HEK293 (cell line): Measurements from ENCODE around the gene UBR2.

Experiments
- KLF10 ChIP-seq: fragments of 450-650 bp; IDR thresholded peaks from 2 replicates; pipeline ENCODE4 v1.5.1; 2018; ENCODE audit warnings: missing biosample characterization, mild to moderate bottlenecking, missing genetic modification characterization
- ZNF121 ChIP-seq: fragments of 450-650 bp; formaldehyde crosslinking; IDR thresholded peaks from 2 replicates; pipeline ENCODE4 v1.5.1; 2016; ENCODE audit warnings: missing biosample characterization, missing genetic modification characterization
- ZNF133 ChIP-seq: fragments of 450-650 bp; formaldehyde crosslinking; IDR thresholded peaks from 2 replicates; pipeline ENCODE4 v1.5.1; 2016; ENCODE audit warnings: missing biosample characterization, missing genetic modification characterization
- TF ChIP-seq, protein P1 (sequence below): fragments of 450-650 bp; formaldehyde crosslinking; conservative IDR thresholded peaks from 2 replicates; pipeline ENCODE4 v1.5.1; 2016; ENCODE audit warnings: low read depth, missing biosample characterization, missing genetic modification characterization
- TF ChIP-seq, protein P2 (sequence below): fragments of 450-650 bp; formaldehyde crosslinking; IDR thresholded peaks from 2 replicates; pipeline ENCODE4 v1.5.1; 2016; ENCODE audit warnings: missing biosample characterization, missing genetic modification characterization
- TF ChIP-seq, protein P3 (sequence below): fragments of 450-650 bp; formaldehyde crosslinking; IDR thresholded peaks from 2 replicates; pipeline ENCODE4 v1.5.1; 2017; ENCODE audit warnings: missing biosample characterization, missing genetic modification characterization

DNA sequence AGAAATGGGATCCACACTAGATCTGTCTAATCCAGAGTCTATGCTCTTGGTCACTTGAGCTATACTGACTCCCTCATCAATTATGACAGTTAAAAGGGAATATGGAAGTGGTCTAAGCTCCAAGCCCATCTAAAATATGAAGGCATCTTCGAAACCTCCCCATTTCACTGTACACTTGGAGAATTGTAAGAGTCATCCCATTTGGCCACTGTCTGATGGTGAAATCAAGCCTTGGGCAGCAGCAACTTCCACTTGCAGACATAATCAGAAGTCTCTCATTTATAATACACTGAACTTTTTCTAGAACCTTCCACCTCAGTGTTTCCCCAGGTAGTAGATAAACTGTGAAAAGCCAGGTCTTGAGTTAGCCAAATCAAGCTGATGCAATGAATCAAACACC, 26.3 kb upstream of the UBR2 start:
- no peak for TF ChIP-seq KLF10
- TF ChIP-seq, protein P1, sequence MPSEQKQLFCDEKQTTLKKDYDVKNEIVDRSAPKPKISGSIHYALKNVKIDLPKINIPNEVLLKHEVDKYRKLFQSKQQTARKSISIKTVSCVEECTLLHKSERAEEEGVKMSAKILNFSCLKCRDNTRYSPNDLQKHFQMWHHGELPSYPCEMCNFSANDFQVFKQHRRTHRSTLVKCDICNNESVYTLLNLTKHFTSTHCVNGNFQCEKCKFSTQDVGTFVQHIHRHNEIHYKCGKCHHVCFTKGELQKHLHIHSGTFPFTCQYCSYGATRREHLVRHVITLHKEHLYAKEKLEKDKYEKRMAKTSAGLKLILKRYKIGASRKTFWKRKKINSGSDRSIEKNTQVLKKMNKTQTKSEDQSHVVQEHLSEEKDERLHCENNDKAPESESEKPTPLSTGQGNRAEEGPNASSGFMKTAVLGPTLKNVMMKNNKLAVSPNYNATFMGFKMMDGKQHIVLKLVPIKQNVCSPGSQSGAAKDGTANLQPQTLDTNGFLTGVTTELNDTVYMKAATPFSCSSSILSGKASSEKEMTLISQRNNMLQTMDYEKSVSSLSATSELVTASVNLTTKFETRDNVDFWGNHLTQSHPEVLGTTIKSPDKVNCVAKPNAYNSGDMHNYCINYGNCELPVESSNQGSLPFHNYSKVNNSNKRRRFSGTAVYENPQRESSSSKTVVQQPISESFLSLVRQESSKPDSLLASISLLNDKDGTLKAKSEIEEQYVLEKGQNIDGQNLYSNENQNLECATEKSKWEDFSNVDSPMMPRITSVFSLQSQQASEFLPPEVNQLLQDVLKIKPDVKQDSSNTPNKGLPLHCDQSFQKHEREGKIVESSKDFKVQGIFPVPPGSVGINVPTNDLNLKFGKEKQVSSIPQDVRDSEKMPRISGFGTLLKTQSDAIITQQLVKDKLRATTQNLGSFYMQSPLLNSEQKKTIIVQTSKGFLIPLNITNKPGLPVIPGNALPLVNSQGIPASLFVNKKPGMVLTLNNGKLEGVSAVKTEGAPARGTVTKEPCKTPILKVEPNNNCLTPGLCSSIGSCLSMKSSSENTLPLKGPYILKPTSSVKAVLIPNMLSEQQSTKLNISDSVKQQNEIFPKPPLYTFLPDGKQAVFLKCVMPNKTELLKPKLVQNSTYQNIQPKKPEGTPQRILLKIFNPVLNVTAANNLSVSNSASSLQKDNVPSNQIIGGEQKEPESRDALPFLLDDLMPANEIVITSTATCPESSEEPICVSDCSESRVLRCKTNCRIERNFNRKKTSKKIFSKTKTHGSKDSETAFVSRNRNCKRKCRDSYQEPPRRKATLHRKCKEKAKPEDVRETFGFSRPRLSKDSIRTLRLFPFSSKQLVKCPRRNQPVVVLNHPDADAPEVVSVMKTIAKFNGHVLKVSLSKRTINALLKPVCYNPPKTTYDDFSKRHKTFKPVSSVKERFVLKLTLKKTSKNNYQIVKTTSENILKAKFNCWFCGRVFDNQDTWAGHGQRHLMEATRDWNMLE (tag by site-specific recombination), result no peak
- no peak for TF ChIP-seq ZNF121 (tag by site-specific recombination)
- TF ChIP-seq, protein P2, sequence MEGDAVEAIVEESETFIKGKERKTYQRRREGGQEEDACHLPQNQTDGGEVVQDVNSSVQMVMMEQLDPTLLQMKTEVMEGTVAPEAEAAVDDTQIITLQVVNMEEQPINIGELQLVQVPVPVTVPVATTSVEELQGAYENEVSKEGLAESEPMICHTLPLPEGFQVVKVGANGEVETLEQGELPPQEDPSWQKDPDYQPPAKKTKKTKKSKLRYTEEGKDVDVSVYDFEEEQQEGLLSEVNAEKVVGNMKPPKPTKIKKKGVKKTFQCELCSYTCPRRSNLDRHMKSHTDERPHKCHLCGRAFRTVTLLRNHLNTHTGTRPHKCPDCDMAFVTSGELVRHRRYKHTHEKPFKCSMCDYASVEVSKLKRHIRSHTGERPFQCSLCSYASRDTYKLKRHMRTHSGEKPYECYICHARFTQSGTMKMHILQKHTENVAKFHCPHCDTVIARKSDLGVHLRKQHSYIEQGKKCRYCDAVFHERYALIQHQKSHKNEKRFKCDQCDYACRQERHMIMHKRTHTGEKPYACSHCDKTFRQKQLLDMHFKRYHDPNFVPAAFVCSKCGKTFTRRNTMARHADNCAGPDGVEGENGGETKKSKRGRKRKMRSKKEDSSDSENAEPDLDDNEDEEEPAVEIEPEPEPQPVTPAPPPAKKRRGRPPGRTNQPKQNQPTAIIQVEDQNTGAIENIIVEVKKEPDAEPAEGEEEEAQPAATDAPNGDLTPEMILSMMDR (tag by site-specific recombination), result no peak
- TF ChIP-seq, protein P3, sequence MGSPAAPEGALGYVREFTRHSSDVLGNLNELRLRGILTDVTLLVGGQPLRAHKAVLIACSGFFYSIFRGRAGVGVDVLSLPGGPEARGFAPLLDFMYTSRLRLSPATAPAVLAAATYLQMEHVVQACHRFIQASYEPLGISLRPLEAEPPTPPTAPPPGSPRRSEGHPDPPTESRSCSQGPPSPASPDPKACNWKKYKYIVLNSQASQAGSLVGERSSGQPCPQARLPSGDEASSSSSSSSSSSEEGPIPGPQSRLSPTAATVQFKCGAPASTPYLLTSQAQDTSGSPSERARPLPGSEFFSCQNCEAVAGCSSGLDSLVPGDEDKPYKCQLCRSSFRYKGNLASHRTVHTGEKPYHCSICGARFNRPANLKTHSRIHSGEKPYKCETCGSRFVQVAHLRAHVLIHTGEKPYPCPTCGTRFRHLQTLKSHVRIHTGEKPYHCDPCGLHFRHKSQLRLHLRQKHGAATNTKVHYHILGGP (tag by site-specific recombination), result no peak
- TF ChIP-seq ZNF133, result no peak
